ENCODE measurements around the gene CHCHD4.
A peak's percentile ranks its signal among the peaks of the same experiment; 100 is the strongest.

CHCHD4 gene

GRCh38 chr3:14124615-14125192 lies at the start of gene CHCHD4, which contains the start of gene TMEM43:
Gene CHCHD4 (minus strand): TSS chr3:14124870. CDS start chr3:14124676, 194 bp downstream.
Gene TMEM43 (plus strand): TSS chr3:14125052. CDS start chr3:14125194, 142 bp downstream.
- peak; percentile 97 for DNase-seq

GRCh38 chr3:14172496-14172895 lies 47.8 kb upstream of the CHCHD4 start:
- no peak for DNase-seq

- DNase-seq = no peak
Observed at GRCh38 chr3:14170531-14171159, 46.0 kb upstream of the CHCHD4 start.

GRCh38 chr3:14169871-14170270 lies 45.2 kb upstream of the CHCHD4 start:
- DNase-seq = no peak

GRCh38 chr3:14169435-14169834 lies 44.8 kb upstream of the CHCHD4 start:
- no peak for DNase-seq

- no peak for DNase-seq
Observed at GRCh38 chr3:14166877-14167603, 42.4 kb upstream of the CHCHD4 start.

GRCh38 chr3:14162178-14162577 lies 37.5 kb upstream of the CHCHD4 start:
- no peak for DNase-seq

GRCh38 chr3:14161282-14161681 lies 36.6 kb upstream of the CHCHD4 start:
- DNase-seq = no peak

GRCh38 chr3:14159426-14159825 lies 34.8 kb upstream of the CHCHD4 start:
- no peak for DNase-seq

- DNase-seq = no peak
Observed at GRCh38 chr3:14158370-14158769, 33.7 kb upstream of the CHCHD4 start.

- no peak for DNase-seq
Observed at GRCh38 chr3:14157951-14158350, 33.3 kb upstream of the CHCHD4 start.

GRCh38 chr3:14156843-14157561 lies 32.3 kb upstream of the CHCHD4 start:
- no peak for DNase-seq

GRCh38 chr3:14156201-14156600 lies 31.5 kb upstream of the CHCHD4 start:
- DNase-seq = no peak

GRCh38 chr3:14154895-14155440 lies 30.3 kb upstream of the CHCHD4 start:
- DNase-seq = no peak

GRCh38 chr3:14154276-14154675 lies 29.6 kb upstream of the CHCHD4 start:
- DNase-seq = no peak

GRCh38 chr3:14153663-14154062 lies 29.0 kb upstream of the CHCHD4 start:
- DNase-seq = no peak

- DNase-seq = no peak
Observed at GRCh38 chr3:14152963-14153355, 28.3 kb upstream of the CHCHD4 start.

GRCh38 chr3:14152233-14152962 lies 27.7 kb upstream of the CHCHD4 start:
- DNase-seq = no peak

GRCh38 chr3:14151471-14152083 lies 26.9 kb upstream of the CHCHD4 start:
- DNase-seq = no peak

- DNase-seq = no peak
Observed at GRCh38 chr3:14150491-14151230, 26.0 kb upstream of the CHCHD4 start.

GRCh38 chr3:14150078-14150477 lies 25.4 kb upstream of the CHCHD4 start:
- DNase-seq = no peak
